Ammon's horn (tissue), 1 donor: ENCODE measurements around the gene ZNF280C.
"Not testable (repeated sequence)": the region's sequence is repeated elsewhere in the genome, so short reads cannot be mapped to it uniquely, and the experiment has no call there.

Experiments
- DNase-seq: peaks from one replicate; pipeline ENCODE4 v3.0.0-alpha.2; 2016; ENCODE audit warnings: low spot score

Gene ZNF280C, protein sequence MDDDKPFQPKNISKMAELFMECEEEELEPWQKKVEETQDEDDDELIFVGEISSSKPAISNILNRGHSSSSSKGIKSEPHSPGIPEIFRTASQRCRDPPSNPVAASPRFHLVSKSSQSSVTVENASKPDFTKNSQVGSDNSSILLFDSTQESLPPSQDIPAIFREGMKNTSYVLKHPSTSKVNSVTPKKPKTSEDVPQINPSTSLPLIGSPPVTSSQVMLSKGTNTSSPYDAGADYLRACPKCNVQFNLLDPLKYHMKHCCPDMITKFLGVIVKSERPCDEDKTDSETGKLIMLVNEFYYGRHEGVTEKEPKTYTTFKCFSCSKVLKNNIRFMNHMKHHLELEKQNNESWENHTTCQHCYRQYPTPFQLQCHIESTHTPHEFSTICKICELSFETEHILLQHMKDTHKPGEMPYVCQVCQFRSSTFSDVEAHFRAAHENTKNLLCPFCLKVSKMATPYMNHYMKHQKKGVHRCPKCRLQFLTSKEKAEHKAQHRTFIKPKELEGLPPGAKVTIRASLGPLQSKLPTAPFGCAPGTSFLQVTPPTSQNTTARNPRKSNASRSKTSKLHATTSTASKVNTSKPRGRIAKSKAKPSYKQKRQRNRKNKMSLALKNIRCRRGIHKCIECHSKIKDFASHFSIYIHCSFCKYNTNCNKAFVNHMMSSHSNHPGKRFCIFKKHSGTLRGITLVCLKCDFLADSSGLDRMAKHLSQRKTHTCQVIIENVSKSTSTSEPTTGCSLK

DNA sequence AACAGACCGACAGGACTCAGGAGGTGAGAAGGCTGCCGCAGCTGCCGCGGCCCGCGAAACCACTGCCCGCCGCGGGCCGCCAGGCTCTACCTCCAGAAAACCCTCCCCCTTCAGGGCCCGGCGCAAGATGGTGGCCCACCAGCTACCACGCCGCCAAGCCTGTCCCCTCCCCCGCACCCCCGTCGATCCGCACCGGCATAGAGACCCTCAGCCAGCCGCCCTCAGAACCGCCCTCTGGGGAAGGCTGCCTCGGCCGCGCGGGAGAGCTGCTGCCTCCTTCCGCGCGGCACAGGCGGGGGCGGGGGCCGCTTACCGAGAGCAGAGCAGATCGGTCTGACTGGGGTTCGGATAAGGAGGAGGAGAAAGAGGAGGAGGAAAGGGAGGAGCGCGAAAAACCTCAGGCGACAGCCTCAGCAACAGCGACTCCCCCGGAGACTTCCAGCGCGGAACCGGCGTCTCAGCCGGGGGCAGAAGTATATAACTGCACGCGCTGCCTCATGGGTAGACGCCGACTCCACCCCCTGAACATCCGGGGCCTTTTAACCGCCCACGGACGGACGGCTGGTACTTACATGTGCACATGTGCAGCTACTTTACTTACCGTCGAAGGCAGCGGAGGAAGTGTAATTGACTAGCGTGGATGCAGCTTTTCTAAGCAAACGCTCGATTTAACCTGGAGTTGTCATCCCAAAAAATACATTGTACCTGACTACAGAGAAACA lies at the start of gene ZNF280C:
TSS of gene ZNF280C (minus strand) at position 451 of the 722 bp plus-strand sequence. CDS start 8,450 bp downstream, outside the sequence.
- peak; percentile 88 for DNase-seq

DNA sequence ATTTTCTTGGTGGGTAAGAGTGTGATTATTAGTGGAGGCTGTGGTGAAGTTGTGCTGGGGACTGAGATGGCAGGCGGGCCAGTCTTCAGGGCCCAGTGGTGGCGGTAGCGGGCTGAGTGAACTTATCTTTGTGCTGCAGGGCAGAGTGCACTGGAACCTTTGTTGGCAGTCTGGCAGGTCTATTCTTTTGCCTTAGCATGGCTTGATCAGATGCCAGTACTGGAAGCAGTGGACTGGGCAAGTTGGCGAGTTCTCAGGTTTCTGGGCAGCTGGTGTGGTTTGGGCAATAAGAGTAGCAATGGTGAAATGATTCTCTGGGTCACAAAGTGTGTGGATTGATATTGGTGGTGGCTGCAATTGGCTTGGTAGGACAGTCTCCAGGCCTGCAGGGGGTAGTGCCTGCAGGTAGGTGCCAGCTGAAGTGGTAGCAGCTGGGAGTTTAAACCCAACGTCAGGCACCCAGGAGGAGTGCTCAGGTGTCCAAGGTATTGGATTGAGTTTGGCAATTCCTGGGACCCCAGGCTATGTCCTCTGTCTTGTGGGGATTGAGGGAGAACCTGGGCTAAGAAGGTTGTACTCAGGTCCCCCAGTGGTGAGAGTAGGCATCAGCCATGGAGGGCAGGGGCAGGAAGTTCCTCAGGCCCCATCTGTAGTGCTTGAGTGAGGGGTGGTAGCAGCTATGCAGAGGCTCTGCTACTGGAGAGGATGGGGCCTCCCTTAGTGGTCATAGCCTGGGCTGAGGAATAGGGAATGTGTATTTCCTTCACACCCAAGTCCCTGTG lies 36.1 kb upstream of the ZNF280C start:
- no peak for DNase-seq

DNA sequence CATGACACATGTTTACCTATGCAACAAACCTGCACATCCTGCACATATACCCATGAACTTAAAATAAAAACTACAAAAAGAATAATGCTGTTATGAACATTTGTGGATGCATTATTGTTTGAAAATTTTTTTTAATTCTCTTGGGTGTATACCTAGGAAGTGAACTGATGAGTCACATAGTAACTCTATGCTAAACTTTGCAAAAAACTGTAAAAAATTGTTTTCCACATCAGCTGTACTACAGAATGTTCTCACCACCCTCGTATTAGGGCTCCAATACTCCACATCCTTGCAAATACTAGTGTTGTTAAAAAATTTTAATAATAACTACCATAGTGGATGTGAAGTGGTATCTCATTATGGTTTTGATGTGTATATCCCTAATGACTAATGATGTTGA lies 33.3 kb upstream of the ZNF280C start:
- no peak for DNase-seq

DNA sequence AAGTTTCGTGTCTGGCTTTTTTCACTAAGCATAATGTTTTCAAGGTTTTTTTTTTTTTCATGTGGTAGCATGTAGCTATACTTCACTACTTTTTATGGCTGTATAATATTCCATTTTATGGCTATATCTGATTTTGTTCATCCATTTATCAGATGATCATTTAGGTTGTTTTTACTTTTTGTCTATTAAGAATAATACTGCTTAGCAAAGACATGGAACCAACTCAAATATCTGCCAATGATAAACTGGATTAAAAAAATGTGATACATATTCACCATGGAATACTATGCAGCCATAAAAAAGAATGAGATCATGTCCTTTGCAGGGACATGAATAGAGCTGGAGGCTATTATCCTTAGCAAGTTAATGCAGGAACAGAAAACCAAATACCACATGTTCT lies 32.7 kb upstream of the ZNF280C start:
- no peak for DNase-seq

GRCh38 chrX:130300010-130300282 lies 31.2 kb upstream of the ZNF280C start:
- DNase-seq, result no peak

DNA sequence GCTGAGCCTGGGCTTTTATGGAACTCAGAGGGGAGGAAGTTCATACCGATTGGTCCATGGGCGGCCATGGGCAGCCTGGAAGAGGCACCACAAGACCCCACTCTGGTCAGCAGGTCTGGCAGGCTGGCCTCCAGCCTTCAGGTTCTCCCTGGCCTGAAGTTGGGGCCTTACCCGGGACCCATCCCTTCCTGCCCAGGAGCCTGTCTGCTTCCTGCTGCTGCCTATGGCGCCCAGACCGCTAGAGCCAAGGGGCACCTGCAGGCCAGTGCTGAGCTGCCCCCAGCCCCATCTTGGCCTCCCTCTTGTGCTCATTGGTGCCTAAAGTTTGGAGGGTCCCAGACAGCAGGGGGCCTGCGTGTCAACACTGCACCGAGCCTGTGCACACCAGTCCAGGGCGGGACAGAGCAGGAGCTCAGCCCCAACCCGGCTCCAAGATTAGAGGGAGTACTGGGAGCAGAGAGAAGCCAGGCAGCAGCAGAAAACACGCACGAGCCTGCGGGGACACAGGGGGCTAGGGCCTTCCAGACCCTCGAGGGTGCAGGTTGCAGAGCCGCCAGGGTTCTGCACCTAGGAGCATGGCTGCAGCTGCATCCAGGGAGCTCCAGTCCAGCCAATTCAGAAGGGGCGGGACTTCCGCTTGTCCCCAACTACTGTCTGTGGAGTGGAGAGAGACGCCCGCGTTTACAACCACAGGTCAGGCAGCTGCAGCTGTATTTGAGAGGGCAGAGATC lies 30.7 kb upstream of the ZNF280C start:
- no peak for DNase-seq

- DNase-seq, result no peak
Observed at GRCh38 chrX:130296743-130297142, 28.0 kb upstream of the ZNF280C start.

DNA sequence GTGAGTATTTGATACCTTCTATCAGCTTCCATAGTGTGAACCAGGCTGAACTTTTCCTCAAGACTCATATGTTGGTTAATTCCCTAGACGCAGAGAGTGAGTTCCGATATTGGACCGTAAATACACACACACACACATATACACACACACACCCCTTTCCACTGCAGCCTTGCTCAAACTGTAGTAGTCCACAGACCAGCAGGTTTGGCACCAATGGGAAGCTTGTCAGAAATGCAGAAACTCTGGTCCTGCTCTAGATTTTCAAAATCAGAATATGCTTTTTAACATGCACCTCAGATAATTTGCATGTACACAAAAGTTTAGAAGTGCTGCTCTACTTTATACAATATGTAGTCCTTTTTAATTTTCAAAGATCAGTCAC lies 27.6 kb upstream of the ZNF280C start:
- DNase-seq, result no peak

DNA sequence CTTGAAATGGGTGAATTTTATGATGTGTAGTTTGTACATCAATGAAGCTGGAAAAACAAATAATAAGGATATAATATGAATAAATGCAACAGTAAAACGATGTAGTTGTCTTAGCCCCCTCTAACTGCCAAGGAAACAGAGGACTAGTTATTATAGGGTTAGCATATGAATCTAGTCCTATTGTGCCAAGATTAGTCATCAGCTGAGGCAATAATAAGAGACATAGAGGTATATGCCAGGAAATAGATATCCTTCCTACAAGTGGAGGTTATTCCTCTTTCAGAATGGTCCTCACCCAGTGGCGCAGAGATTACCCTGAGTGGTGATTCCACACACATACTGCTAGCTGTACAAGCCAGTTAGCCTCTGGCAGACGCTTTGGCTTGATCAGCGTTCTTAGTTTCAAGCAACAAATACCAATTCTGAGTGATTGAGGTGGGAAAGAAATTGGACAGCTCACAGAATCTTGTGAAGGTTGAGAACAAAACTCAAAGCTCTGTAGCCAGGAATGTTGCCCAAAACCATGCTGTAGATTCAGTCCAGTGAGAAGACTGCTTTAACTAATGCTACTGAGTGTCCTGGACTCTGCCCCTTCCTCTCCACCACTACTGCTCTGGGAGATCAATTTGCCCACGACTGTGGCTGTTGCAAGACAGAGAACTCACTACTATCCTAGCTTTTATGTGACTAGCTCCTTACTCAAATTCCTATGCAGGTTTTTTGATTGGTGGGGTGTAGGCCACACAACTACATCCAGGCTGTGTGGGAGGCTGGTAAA lies 27.0 kb upstream of the ZNF280C start:
- DNase-seq, result no peak

DNA sequence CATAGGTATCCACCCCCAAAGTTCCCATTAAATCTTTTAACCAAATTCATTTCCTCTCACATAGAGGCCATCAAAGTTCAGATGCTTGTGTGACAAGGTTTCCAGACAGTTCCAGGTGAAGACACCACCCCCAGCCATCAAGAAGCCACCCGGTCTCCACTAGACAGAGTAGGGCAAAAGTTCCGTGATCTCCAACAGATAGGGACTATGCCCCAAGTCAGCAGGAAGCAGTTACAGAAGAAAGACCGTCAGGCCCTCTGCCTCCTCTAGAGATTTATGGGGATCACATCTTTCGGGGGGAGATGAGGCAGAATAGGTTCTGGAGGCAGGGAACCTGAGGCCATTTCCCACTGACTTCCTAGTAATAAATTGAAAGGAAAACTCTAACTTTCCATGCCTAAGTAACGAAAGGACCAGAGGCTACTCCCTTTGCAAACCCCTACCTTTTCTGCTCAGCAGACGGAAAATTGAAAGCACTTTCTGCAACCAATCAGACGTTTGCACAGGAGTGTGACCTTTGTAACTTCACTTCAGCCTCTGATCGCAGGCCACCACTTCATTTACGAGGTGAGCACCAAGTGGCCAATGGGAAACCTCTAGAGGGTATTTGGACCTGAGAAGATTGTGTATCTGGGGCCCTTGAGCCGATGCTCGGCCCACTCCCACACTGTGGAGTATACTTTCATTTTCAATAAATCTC lies 18.5 kb upstream of the ZNF280C start:
- DNase-seq, result no peak

- no peak for DNase-seq
Observed at GRCh38 chrX:130285710-130286109, 17.0 kb upstream of the ZNF280C start.

- no peak for DNase-seq
Observed at GRCh38 chrX:130285069-130285620, 16.4 kb upstream of the ZNF280C start.

- no peak for DNase-seq
Observed at GRCh38 chrX:130282151-130282550, 13.5 kb upstream of the ZNF280C start.

DNA sequence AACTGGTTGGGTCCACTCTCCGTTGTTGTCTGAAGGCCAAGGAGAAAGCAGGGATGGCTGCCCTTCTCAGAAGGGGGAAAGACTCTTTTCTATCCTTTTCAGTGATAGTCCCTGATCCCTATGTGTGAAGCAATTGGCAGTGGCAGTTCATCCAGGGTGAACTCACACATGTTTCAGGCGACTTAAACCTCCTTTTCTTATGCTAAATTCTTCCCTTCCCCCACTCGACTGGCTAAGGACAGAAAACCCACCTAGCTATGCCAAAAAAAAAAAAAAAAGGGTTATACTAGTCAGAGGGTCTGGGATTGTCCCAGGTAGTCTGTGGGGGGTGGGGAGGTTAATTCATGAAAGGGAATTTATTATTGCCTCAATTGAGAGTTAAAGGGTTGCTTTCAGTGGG lies 12.2 kb upstream of the ZNF280C start:
- DNase-seq, result no peak

- not testable (repeated sequence) for DNase-seq
Observed at GRCh38 chrX:130272253-130272652, 3.6 kb upstream of the ZNF280C start.

GRCh38 chrX:130269391-130269790 lies 692 bp upstream of the ZNF280C start:
- not testable (repeated sequence) for DNase-seq

- DNase-seq, result no peak
Observed at GRCh38 chrX:130267956-130268448, 697 bp downstream of the ZNF280C start.

DNA sequence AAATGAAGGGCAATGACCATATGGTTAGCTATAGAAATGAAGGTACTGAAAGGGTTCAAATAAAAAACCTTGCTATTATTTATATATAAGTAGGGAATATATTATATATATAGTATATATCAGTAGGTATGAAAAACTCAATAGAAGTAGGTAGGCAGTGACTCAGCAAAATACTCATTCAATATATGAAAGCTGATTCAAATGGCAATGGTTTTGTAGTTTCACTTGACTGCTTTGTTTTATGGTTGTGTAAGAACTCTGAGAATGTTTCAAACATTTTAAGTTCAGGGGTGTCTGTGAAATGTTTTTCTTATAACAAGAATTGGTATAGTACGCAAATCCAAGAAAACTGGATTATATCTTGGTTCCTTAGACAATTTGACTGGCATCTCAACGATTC lies 4.1 kb downstream of the ZNF280C start:
- DNase-seq, result no peak

DNA sequence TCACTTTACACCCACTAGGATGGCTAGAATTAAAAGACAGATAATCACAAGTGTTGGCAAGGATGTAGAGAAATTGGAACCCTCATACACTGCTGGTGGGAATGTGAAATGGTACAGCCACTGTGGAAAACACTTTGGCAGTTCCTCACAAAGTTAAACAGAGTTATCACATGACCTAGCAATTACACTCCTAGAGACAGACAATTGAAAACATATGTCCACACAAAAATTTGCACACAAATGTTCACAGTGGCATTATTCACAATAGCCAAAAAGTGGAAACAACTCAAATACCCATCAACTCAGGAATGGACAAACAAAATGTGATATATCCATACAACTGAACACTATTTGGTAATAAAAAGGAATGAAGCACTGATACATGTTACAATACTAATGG lies 5.7 kb downstream of the ZNF280C start:
- DNase-seq, result no peak

DNA sequence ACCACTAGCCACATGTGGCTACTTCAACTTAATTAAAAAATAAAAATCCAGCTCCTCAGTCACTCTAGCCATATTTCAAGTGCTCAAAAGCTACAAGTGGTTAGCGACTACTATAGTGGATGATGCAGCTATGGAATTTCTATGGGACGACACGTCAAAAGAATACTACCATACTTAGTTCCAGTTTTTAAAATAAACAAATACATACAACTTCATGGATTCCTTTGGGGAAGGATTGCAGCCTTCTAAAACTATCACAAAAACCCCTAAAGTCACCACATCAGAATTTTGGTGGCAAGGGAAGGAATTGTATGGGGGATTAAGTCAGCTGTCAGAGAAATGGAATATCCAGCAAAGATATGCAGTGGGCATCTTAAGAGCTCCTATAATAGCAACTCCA lies 6.5 kb downstream of the ZNF280C start:
- no peak for DNase-seq
